ENCODE measurements around the gene HNRNPL.
A peak's percentile ranks its signal among the peaks of the same experiment; 100 is the strongest.
"Not testable (repeated sequence)": the region's sequence is repeated elsewhere in the genome, so short reads cannot be mapped to it uniquely, and the experiment has no call there.

HNRNPL gene

GRCh38 chr19:38800577-38801347, 49.0 kb downstream of the HNRNPL start:
- DNase-seq (ENCODE audit: low read depth), result no peak

DNA sequence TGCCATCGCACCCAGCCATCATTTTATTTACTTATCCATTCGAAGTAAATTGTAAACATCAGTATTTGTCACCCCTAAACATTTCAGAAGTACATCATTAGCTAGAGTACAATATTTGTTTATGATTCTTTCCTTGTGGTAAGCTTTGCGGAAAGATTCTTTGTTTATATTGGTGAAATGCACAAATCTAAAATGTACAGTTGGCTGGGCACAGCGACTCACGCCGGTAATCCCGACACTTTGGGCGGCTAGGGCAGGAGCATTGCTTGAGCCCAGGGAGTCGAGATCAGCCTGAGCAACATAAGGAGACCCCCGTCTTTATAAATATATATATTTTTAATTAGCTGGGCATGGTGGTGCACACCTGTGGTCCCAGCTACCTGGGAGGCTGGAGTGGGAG, 50.7 kb downstream of the HNRNPL start:
- no peak for DNase-seq (ENCODE audit: low read depth)

DNA sequence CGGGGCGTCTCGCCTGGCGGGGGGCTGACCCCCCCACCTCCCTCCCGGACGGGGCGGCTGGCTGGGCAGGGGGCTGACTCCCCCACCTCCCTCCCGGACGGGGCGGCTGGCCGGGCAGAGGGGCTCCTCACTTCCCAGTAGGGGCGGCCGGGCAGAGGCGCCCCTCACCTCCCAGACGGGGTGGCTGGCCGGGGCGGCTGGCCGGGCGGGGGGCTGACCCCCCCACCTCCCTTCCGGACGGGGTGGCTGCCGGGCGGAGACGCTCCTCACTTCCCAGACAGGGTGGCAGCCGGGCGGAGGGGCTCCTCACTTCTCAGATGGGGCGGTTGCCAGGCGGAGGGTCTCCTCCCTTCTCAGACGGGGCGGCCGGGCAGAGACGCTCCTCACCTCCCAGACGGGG, 52.0 kb downstream of the HNRNPL start:
- DNase-seq (ENCODE audit: low read depth), result not testable (repeated sequence)

DNA sequence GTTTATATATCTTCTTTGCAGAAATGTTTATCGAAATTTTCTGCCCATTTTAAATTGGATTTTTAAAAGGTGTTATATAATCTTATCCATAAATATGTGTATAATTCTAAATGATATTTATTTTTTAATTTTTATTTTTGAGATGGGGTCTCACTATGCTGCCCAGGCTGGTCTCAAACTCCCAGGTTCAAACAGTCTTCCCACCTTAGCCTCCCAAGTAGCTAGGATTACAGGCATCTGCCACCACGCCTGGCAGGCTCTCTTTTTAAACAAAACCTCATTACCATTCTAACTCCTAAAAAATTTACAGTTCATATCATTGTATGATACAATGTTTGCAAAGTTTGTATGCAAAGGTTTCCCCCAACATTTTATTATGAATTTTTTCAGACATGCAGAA, 53.6 kb downstream of the HNRNPL start:
- DNase-seq (ENCODE audit: low read depth), result no peak

GRCh38 chr19:38795549-38795948, 54.2 kb downstream of the HNRNPL start:
- no peak for DNase-seq (ENCODE audit: low read depth)

DNA sequence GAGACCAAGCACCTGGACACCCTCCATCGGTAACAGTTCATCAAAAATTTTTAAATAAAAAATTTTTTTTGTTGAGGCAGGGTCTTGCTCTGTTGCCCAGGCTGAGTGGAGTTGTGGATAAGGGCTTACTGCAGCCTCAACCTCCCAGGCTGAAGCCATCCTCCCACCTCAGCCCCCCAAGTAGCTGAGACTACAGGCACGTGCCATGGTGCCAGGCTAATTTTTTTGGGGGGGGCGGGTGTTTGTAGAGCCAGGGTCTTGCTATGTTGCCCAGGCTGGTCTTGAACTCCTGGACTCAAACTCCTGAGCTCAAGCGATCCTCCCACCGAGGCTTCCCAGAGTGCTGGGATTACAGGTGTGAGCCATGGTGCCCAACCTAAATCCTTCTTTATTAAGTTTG, 56.1 kb downstream of the HNRNPL start:
- DNase-seq (ENCODE audit: low read depth), result no peak

- DNase-seq (ENCODE audit: low read depth), result no peak
Observed at GRCh38 chr19:38793177-38793576, 56.6 kb downstream of the HNRNPL start.

DNA sequence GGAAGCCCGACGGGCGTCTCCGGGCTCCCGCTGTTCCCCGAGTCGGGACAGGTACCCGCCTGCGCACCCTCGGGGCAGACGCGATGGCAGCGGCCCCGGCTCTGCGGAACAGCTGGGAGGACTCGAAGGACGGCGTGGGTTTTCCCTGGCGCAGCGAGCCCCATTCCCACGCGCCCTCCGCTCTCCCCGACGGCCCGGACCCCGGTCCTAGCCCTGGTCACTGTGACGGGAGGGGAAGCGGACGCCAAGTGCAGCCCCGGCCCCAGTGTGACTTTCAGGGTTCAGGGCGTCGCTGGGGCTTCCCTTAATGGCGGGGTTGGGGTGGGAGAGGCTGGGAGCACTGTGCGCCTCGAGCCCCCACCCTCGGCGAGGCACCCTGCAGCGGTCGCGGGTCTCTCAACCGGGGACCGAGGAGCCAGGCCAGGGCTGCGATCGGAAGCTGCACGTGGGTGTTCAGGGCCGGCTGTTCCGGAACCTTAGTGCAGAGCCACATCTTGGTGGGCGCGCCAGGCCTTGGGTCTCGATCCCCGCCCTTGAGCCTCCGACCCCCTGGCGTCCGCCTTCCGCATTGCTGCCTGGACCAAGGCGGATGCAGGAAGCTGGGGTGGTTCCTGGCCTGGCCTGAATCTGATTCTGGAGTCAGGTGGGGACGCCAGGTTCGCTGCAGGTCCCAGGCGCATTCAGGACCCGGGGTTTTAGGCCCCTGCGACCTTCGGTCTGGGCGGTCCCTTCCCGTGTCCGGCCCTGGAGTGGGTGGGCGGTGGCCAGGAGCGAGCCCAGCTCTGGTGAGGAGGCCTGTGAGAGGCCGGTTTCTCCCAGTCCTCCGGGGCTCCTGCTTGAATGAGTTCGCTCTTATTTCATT, 57.3 kb downstream of the HNRNPL start:
- peak; percentile 28 for DNase-seq (ENCODE audit: low read depth)

GRCh38 chr19:38791451-38792064, 58.2 kb downstream of the HNRNPL start:
- not testable (repeated sequence) for DNase-seq (ENCODE audit: low read depth)

GRCh38 chr19:38790507-38791403, 59.0 kb downstream of the HNRNPL start:
- DNase-seq (ENCODE audit: low read depth), result not testable (repeated sequence)

GRCh38 chr19:38788478-38789243, 61.1 kb downstream of the HNRNPL start, which contains the start of gene LGALS7B:
Gene LGALS7B (plus strand): TSS chr19:38789200. CDS start chr19:38789227, 27 bp downstream.
- DNase-seq (ENCODE audit: low read depth), result no peak

DNA sequence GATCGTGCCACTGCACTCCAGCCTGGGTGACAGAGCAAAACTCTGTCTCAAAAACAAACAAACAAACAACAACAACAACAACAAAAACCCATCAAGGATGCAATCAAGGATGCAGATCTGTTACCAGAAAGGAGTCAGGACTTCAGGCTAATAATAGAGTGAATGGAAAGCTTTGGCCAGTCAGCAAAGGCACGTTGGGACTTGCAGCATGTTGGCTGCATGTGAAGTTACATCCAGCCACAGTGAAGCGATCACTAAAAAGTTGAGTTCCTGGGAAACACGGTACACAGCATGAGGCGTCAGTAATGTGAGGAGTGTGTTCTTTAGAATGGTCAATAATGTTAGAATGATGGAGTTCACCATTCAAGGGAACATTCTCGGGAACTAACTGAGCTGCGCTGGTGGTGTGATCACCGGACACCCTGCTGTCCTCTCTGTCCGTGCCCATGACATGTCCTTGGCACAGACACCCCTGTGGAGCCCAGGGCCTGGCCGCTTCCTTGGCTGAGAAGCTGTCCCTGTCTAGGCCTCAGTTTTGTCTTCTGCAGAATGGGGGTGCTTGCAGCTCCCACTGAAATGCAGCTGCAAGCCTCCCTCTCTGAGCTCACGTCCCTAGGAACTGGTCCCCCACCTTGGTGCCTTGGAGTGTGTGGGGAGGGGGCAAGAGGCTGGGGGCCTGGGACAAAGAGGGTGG, 63.1 kb downstream of the HNRNPL start:
- no peak for DNase-seq (ENCODE audit: low read depth)
